Lower leg skin (tissue), 4 donors: ENCODE measurements around the gene METAP1D. TPM values are rescaled to one million over a fixed set of nuclear protein-coding genes. Genes with fewer than 3 reads are reported as not detected.
A peak's percentile ranks its signal among the peaks of the same experiment; 100 is the strongest.

Experiments used
- DNase-seq, 2 donors: peaks; one replicate each; pipeline ENCODE4 v3.0.0-alpha.2; 2019; ENCODE audit warnings: low spot score in 2 of 2
- H3K4me3 ChIP-seq: fragments of 200-600 bp; sonication (generic); 2 replicates; pipeline ENCODE4 v1.5.1; 2017; ENCODE audit warnings: mild to moderate bottlenecking, low read depth; ENCODE audit not compliant: poor library complexity, severe bottlenecking
- POLR2A ChIP-seq, 2 donors: fragments of 450-650 bp; IDR thresholded peaks; one replicate each; pipeline ENCODE4 v1.6.1; 2016 to 2017; ENCODE audit warnings: antibody characterized with exemption in 2 of 2, mild to moderate bottlenecking in 1 of 2, moderate library complexity in 1 of 2
- WGBS, 2 donors: methylation state at CpG; one replicate each; pipeline ENCODE4 v1.1.5; 2018; 5-methylcytosine and 5-hydroxymethylcytosine counted together
- intact Hi-C: fragments of 100-400 bp; cut with DNase I; formaldehyde crosslinking; loops from one replicate; pipeline ENCODE4 v1.15.0; 2023; ENCODE audit warnings: low total_unique reads
- total RNA-seq, 4 donors: library from RNA; depleted of rRNA; stranded (reverse); fragments of >200 nt; gene quantifications; one replicate each; pipeline ENCODE4 v1.1.0, GENCODE V29; 2016
- TF ChIP-seq, protein P1 (sequence below), 3 donors: fragments of 450-650 bp; IDR thresholded peaks; one replicate each; pipeline ENCODE4 v1.5.1; 2016; ENCODE audit warnings: antibody characterized with exemption in 3 of 3, mild to moderate bottlenecking in 3 of 3, moderate library complexity in 2 of 3

METAP1D gene
- total RNA-seq, 4 donors from 2014 or later: 3.1 to 5.4 (median 4.5) TPM

DNA sequence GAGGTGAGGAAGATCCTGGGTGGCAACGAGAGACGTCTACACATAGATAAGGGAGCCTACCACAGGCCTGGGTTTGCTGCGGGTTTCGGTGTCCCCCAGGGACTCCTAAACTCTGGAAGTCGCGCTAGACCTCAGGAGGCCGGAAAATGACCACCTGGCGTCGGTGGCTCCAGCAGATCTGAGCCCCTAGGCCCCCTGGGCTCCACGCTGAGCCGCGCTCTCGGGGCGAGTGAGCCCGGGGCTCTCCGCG is 84.6 kb downstream of the METAP1D start:
- TF ChIP-seq POLR2A (IDR thresholded peaks at IDR 0.05): no peak
- TF ChIP-seq, protein P1, sequence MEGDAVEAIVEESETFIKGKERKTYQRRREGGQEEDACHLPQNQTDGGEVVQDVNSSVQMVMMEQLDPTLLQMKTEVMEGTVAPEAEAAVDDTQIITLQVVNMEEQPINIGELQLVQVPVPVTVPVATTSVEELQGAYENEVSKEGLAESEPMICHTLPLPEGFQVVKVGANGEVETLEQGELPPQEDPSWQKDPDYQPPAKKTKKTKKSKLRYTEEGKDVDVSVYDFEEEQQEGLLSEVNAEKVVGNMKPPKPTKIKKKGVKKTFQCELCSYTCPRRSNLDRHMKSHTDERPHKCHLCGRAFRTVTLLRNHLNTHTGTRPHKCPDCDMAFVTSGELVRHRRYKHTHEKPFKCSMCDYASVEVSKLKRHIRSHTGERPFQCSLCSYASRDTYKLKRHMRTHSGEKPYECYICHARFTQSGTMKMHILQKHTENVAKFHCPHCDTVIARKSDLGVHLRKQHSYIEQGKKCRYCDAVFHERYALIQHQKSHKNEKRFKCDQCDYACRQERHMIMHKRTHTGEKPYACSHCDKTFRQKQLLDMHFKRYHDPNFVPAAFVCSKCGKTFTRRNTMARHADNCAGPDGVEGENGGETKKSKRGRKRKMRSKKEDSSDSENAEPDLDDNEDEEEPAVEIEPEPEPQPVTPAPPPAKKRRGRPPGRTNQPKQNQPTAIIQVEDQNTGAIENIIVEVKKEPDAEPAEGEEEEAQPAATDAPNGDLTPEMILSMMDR (IDR thresholded peaks at IDR 0.05): no peak
- WGBS, 2 donors: 1 to 3% methylated on average over 15 to 17 of the region's 17 CpGs
- intact Hi-C loops: no loop called here
- peak in 1 of 2 donors; percentile 13 for DNase-seq
- H3K4me3 ChIP-seq: no peak overlapping the region

DNA sequence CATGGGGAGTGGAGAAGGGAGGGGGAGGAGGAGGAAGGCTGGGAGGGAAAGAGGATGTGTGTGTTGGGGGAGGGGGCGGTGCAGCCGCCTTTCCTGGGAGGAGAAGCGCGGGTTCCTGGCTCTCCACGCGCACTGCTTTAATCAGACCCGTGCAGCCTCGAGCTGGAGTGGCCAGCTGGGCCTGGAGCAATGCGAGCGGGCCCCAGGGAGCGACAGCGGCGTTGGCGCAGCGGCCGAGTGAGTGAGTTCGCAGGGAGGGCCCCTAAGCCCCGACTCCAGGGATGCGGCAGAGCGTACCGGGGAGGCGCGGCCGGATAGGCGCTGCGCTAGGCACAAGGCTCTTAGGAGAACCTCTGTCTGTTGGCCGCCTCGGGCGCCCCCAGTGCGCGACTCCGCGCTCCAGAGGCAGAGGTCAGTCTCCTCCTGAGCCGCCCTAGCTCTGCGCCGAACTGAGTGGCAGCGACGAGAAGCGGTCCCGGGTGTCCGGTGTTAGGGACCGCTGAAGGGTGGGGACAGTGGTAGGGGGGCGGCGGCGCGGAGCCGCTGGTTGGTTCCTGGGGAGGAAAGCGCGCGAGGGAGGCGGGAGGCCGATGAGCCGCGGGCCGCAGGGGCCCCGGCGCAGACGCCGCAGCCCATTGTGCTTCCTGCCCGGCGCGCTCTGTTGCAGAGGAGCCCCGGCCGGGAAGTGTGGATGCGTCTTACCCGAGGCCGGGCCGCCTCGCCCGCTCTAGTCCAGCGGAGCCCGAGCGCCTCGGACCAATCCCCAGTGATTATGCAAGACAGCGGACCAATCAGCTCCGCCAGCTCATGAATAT is 85.1 kb downstream of the METAP1D start:
- no peak for TF ChIP-seq POLR2A (IDR thresholded peaks at IDR 0.05)
- TF ChIP-seq, protein P1 (IDR thresholded peaks at IDR 0.05): no peak
- peak; percentile 69 to 93 for DNase-seq
- intact Hi-C loops: no loop called here
- H3K4me3 ChIP-seq: peak overlapping the region; percentile 29
- 1% methylated on average over 27 to 59 of the region's 76 CpGs for WGBS, 2 donors

DNA sequence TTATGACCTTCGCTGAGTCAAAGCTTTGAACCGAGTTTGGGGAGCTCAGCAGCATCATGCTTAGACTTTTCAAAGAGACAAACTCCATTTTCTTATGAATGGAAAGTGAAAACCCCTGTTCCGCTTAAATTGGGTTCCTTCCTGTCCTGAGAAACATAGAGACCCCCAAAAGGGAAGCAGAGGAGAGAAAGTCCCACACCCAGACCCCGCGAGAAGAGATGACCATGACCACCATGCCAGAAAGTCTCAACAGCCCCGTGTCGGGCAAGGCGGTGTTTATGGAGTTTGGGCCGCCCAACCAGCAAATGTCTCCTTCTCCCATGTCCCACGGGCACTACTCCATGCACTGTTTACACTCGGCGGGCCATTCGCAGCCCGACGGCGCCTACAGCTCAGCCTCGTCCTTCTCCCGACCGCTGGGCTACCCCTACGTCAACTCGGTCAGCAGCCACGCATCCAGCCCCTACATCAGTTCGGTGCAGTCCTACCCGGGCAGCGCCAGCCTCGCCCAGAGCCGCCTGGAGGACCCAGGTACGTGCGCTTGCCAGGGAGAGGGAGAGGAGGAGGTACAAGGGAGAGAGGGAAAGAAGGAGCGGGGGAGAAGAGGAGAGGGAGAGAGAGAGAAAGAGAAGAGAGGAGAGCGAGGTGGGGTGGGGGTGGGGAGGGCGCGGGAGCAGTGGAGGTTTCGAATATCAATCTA is 85.9 kb downstream of the METAP1D start, which contains the start of gene DLX1:
Gene DLX1 (plus strand): TSS at position 48 of the 700 bp plus-strand sequence. CDS start 171 bp downstream, at position 219.
- peak within 1 kb of the TSS; percentile 32 for H3K4me3 ChIP-seq
- WGBS, 2 donors: 4% methylated on average over 29 to 30 of the region's 34 CpGs
- intact Hi-C loops: no loop called here
- DNase-seq: peak in 1 of 2 donors; percentile 18
- TF ChIP-seq, protein P1 (IDR thresholded peaks at IDR 0.05): no peak
- TF ChIP-seq POLR2A (IDR thresholded peaks at IDR 0.05): no peak

DNA sequence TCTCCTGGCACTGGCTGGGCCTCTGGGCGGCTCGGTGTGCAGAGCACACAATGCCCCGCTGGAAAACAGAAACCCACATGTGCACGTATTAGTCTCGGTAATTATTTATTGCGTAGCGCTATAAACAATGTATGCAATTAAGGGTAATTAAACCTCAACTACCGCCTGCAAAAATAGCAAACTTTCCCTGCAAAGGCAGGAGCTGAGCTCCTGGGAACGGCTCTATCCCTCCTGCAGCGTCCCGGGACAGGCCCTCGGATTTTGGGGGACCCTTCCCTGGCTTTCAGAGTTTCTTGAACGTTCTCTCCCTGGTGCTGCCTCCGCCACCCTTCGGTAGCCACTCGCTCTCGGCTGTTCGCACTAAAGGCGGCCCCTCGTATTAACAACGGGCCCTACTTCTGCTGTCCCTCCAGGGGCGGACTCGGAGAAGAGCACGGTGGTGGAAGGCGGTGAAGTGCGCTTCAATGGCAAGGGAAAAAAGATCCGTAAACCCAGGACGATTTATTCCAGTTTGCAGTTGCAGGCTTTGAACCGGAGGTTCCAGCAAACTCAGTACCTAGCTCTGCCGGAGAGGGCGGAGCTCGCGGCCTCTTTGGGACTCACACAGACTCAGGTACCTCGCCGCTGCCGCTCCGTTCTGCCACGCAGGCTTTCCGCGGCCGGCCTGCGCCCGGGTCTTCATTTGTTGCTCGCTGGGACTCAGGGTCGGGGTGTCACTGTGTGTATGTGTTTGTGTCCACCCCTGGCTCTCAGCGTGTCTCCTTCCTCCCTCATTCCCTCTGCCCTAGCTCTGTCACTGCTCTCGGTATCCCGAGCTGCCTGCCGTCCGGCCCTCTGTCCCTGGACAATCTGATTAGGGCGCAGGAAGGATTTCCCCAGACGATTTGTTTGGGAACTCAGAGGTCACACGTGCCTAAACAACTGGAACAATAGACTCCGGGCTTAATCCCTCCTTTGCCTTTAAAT is 86.8 kb downstream of the METAP1D start:
- intact Hi-C loops: no loop called here
- no peak overlapping the region for H3K4me3 ChIP-seq
- peak in 1 of 2 donors; percentile 17 for DNase-seq
- WGBS, 2 donors: 6 to 11% methylated on average over 40 to 54 of the region's 54 CpGs
- TF ChIP-seq, protein P1 (IDR thresholded peaks at IDR 0.05): no peak
- TF ChIP-seq POLR2A (IDR thresholded peaks at IDR 0.05): no peak

DNA sequence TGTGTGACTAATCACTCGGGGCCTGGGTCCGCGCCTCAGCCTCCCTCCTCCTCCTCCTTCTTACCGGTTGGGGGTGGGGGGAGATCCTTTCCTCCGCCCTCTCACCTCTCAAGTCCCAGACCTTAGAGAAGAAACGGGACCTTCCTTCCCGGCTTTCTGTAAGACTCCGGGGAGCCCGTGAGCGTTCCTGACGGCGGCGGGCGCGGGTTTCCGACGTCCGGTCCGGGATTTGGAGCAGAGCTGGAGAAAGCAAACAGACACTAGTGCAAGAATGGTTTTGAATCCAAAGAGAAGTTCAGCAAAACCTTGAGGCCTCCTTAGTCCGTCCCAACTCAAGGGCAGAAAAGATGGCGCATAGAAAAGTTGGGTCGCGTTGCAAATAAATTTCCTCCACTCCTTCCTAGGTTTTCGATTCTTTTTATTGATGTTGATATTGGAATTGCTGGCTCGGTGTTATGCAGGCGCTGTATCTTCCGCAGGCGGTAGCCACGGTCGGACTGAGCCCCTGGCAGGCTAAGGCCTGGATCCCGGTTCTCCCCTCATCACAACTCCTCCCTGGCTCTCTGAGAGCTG is 87.5 kb downstream of the METAP1D start:
- WGBS, 2 donors: 11 to 23% methylated on average over 31 of the region's 31 CpGs
- peak in 1 of 2 donors; percentile 8 for DNase-seq
- intact Hi-C loops: no loop called here
- TF ChIP-seq, protein P1 (IDR thresholded peaks at IDR 0.05): no peak
- TF ChIP-seq POLR2A (IDR thresholded peaks at IDR 0.05): no peak
- H3K4me3 ChIP-seq: no peak overlapping the region
